ENCODE data around the gene TTC39A. TPM values are rescaled to one million over a fixed set of nuclear protein-coding genes. Genes with fewer than 3 reads are reported as not detected.

The TTC39A gene
- total RNA-seq, 1 experiment from 2014 or later, result 0.35 TPM

GRCh38 chr1:51249445-51249844, 80.9 kb downstream of the TTC39A start:
- Mint-ChIP-seq H3K27ac (ENCODE audit: low read depth, unreplicated experiment) (no peak overlapping the region), H3K9me3 (ENCODE audit: unreplicated experiment) (peaks cover 7% of the 10 kb centered on the region), H3K4me1 (ENCODE audit: insufficient read depth, unreplicated experiment) (peaks cover 32% of the 10 kb centered on the region), H3K27me3 (ENCODE audit: insufficient read depth, unreplicated experiment) (no peaks in the 10 kb centered on the region), H3K36me3 (ENCODE audit: insufficient read depth, unreplicated experiment) (peaks cover 11% of the 10 kb centered on the region), H3K4me3 (ENCODE audit: unreplicated experiment) (no peak overlapping the region)
- ChIA-PET POLR2A (interaction anchor here (0.7 to 1.1 kb wide), 2 partner anchors 11 to 13 kb away, joined by 3 to 8 read pairs; partner anchors contain the start of gene RNF11), CTCF (interaction anchor here (0.8 kb wide), 1 partner anchor 47 kb away, joined by 3 read pairs; no protein-coding TSS in a partner anchor)
- DNase-seq (ENCODE audit: unreplicated experiment), result no peak
- TF ChIP-seq CTCF (IDR thresholded peaks at IDR 0.05; ENCODE audit: unreplicated experiment), result no peak
- intact Hi-C loops (cut with micrococcal nuclease), result no loop called here
- no TSS peak for BruUV-seq (replicated peaks)

GRCh38 chr1:51247499-51247898, 82.9 kb downstream of the TTC39A start:
- POLR2A ChIA-PET, result interaction anchor here (1.2 to 5.4 kb wide), 2 partner anchors 9 to 10 kb away, joined by 3 to 33 read pairs; partner anchors contain the start of gene RNF11
- Mint-ChIP-seq H3K27me3 (ENCODE audit: insufficient read depth, unreplicated experiment) (no peaks in the 10 kb centered on the region), H3K4me3 (ENCODE audit: unreplicated experiment) (no peak overlapping the region), H3K27ac (ENCODE audit: low read depth, unreplicated experiment) (no peak overlapping the region), H3K9me3 (ENCODE audit: unreplicated experiment) (peaks cover 3% of the 10 kb centered on the region), H3K36me3 (ENCODE audit: insufficient read depth, unreplicated experiment) (peaks cover 6% of the 10 kb centered on the region), H3K4me1 (ENCODE audit: insufficient read depth, unreplicated experiment) (peaks cover 34% of the 10 kb centered on the region)
- no TSS peak for BruUV-seq (replicated peaks)
- no peak for TF ChIP-seq CTCF (IDR thresholded peaks at IDR 0.05; ENCODE audit: unreplicated experiment)
- CTCF ChIA-PET, result interaction anchor here (0.7 to 1.5 kb wide), 2 partner anchors 50 to 819 kb away, joined by 3 to 4 read pairs; no protein-coding TSS in a partner anchor
- no peak for DNase-seq (ENCODE audit: unreplicated experiment)
- intact Hi-C loops (cut with micrococcal nuclease), result no loop called here

- BruUV-seq (replicated peaks), result no TSS peak
- POLR2A ChIA-PET, result interaction anchor here (1.2 to 5.4 kb wide), 3 partner anchors 9 to 14 kb away, joined by 3 to 33 read pairs (median 3); partner anchors contain the start of gene RNF11
- intact Hi-C loops (cut with micrococcal nuclease), result no loop called here
- Mint-ChIP-seq H3K27me3 (ENCODE audit: insufficient read depth, unreplicated experiment) (no peaks in the 10 kb centered on the region), H3K4me3 (ENCODE audit: unreplicated experiment) (no peak overlapping the region), H3K4me1 (ENCODE audit: insufficient read depth, unreplicated experiment) (peaks cover 32% of the 10 kb centered on the region), H3K9me3 (ENCODE audit: unreplicated experiment) (no peaks in the 10 kb centered on the region), H3K36me3 (ENCODE audit: insufficient read depth, unreplicated experiment) (peaks cover 6% of the 10 kb centered on the region), H3K27ac (ENCODE audit: low read depth, unreplicated experiment) (no peak overlapping the region)
- CTCF ChIA-PET, result interaction anchor here (0.7 to 1.5 kb wide), 3 partner anchors 50 to 1884 kb away, joined by 3 to 4 read pairs (median 3); no protein-coding TSS in a partner anchor
- no peak for DNase-seq (ENCODE audit: unreplicated experiment)
- no peak for TF ChIP-seq CTCF (IDR thresholded peaks at IDR 0.05; ENCODE audit: unreplicated experiment)
Measured at GRCh38 chr1:51247022-51247421, 83.3 kb downstream of the TTC39A start.

GRCh38 chr1:51242546-51242945, 87.8 kb downstream of the TTC39A start:
- H3K9me3 Mint-ChIP-seq (ENCODE audit: unreplicated experiment), result no peaks in the 10 kb centered on the region
- BruUV-seq (replicated peaks), result no TSS peak
- CTCF ChIA-PET, result interaction anchor here (0.6 kb wide), 1 partner anchor 152 kb away, joined by 3 read pairs; no protein-coding TSS in a partner anchor
- H3K27ac Mint-ChIP-seq (ENCODE audit: low read depth, unreplicated experiment), result no peak overlapping the region
- POLR2A ChIA-PET, result no interaction called here
- DNase-seq (ENCODE audit: unreplicated experiment), result no peak
- peaks cover 33% of the 10 kb centered on the region for H3K4me1 Mint-ChIP-seq (ENCODE audit: insufficient read depth, unreplicated experiment)
- no peak overlapping the region for H3K4me3 Mint-ChIP-seq (ENCODE audit: unreplicated experiment)
- no peaks in the 10 kb centered on the region for H3K27me3 Mint-ChIP-seq (ENCODE audit: insufficient read depth, unreplicated experiment)
- intact Hi-C loops (cut with micrococcal nuclease), result no loop called here
- TF ChIP-seq CTCF (IDR thresholded peaks at IDR 0.05; ENCODE audit: unreplicated experiment), result no peak
- peaks cover 4% of the 10 kb centered on the region for H3K36me3 Mint-ChIP-seq (ENCODE audit: insufficient read depth, unreplicated experiment)
